Iris pigment epithelial cell (primary cell): ENCODE data around the gene CARMIL1.

ENCODE experiments used
- DNase-seq: peaks from one replicate; pipeline ENCODE4 v3.0.0-alpha.2; 2011; ENCODE audit warnings: low read depth

The CARMIL1 gene

GRCh38 chr6:25617997-25618396 is 338.8 kb downstream of the CARMIL1 start:
- DNase-seq = no peak

GRCh38 chr6:25619217-25619616 is 340.0 kb downstream of the CARMIL1 start:
- DNase-seq = no peak

GRCh38 chr6:25620391-25620790 is 341.2 kb downstream of the CARMIL1 start:
- no peak for DNase-seq

- no peak for DNase-seq
Measured at GRCh38 chr6:25623065-25623464, 343.9 kb downstream of the CARMIL1 start.

GRCh38 chr6:25623879-25624278 is 344.7 kb downstream of the CARMIL1 start:
- no peak for DNase-seq

- no peak for DNase-seq
Measured at GRCh38 chr6:25627001-25627400, 347.8 kb downstream of the CARMIL1 start.

GRCh38 chr6:25628471-25629197 is 349.5 kb downstream of the CARMIL1 start:
- DNase-seq = no peak

GRCh38 chr6:25629198-25629576 is 350.0 kb downstream of the CARMIL1 start:
- DNase-seq = no peak

- DNase-seq = no peak
Measured at GRCh38 chr6:25630508-25631278, 351.5 kb downstream of the CARMIL1 start.

- DNase-seq = no peak
Measured at GRCh38 chr6:25635886-25636317, 356.7 kb downstream of the CARMIL1 start.

GRCh38 chr6:25637211-25637610 is 358.0 kb downstream of the CARMIL1 start:
- DNase-seq = no peak

GRCh38 chr6:25637960-25638434 is 358.8 kb downstream of the CARMIL1 start:
- DNase-seq = no peak

- DNase-seq = no peak
Measured at GRCh38 chr6:25639653-25640052, 360.5 kb downstream of the CARMIL1 start.

- no peak for DNase-seq
Measured at GRCh38 chr6:25640446-25640845, 361.3 kb downstream of the CARMIL1 start.

GRCh38 chr6:25640891-25641290 is 361.7 kb downstream of the CARMIL1 start:
- DNase-seq = no peak

- DNase-seq = no peak
Measured at GRCh38 chr6:25641377-25641776, 362.2 kb downstream of the CARMIL1 start.

- DNase-seq = no peak
Measured at GRCh38 chr6:25641940-25642666, 362.9 kb downstream of the CARMIL1 start.

- DNase-seq = no peak
Measured at GRCh38 chr6:25642667-25643328, 363.6 kb downstream of the CARMIL1 start.

GRCh38 chr6:25645916-25646315 is 366.7 kb downstream of the CARMIL1 start:
- DNase-seq = no peak

- DNase-seq = no peak
Measured at GRCh38 chr6:25649611-25650010, 370.4 kb downstream of the CARMIL1 start.

- peak; percentile 53 for DNase-seq
Measured at GRCh38 chr6:25652007-25652515, 372.9 kb downstream of the CARMIL1 start, which contains the start of gene SCGN. Gene SCGN, plus strand, starts transcription at chr6:25652215. Its CDS starts 189 bp downstream, at chr6:25652404.

GRCh38 chr6:25655723-25656122 is 376.5 kb downstream of the CARMIL1 start:
- no peak for DNase-seq
